Right lobe of liver (tissue), 4 donors: ENCODE measurements around the gene GCA.

Experiments used
- POLR2A ChIP-seq: fragments of 450-650 bp; IDR thresholded peaks from one replicate; pipeline ENCODE4 v1.6.1; 2017; ENCODE audit warnings: antibody characterized with exemption, mild to moderate bottlenecking
- TF ChIP-seq, protein P1 (sequence below), 4 donors: fragments of 200-600 bp in 3 of 4; fragments of 450-650 bp in 1 of 4; IDR thresholded peaks; one replicate each; pipeline versions ENCODE4 v1.5.1 to v1.8.0; 2016 to 2022; ENCODE audit warnings: antibody characterized with exemption in 4 of 4, mild to moderate bottlenecking in 2 of 4
- donor health status: DM: no; HTN: no; CAD: no.
- donor health status: DM: no; HTN: no; CAD: no.
- donor health status: DM: no; HTN: yes; CAD: no.

DNA sequence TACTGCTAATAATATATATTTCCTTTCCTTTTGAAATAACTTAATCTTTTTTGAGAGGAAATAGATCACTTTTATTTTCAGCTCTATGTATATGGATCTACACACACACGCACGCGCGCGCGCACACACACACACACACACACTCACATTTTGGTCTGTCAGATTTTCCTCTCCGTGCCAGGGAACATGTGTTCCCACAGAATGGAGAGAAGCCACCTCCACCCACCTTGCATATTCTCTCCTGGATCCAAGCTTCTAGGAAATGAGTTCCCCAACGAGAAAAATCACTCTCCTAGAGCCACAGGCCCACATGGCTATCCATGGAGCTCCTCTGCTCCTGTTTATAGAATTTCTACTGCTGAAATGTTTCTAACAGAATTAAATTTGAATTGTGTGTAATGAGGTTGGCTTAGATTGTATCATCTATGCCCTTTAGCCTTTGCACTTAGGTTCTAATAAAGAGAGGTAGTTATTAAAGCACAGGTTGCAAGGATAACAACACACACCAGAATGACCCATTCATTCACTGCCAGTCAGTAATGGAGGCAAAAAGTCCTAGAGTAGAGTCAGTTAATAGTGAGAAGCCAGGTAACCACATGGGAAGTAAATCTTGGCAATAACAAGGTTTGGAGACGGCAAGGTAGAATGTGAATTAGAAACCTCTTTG is 45.1 kb upstream of the GCA start:
- no peak for TF ChIP-seq POLR2A
- TF ChIP-seq, protein P1, sequence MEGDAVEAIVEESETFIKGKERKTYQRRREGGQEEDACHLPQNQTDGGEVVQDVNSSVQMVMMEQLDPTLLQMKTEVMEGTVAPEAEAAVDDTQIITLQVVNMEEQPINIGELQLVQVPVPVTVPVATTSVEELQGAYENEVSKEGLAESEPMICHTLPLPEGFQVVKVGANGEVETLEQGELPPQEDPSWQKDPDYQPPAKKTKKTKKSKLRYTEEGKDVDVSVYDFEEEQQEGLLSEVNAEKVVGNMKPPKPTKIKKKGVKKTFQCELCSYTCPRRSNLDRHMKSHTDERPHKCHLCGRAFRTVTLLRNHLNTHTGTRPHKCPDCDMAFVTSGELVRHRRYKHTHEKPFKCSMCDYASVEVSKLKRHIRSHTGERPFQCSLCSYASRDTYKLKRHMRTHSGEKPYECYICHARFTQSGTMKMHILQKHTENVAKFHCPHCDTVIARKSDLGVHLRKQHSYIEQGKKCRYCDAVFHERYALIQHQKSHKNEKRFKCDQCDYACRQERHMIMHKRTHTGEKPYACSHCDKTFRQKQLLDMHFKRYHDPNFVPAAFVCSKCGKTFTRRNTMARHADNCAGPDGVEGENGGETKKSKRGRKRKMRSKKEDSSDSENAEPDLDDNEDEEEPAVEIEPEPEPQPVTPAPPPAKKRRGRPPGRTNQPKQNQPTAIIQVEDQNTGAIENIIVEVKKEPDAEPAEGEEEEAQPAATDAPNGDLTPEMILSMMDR (IDR thresholded peaks at IDR 0.05) = no peak
